Effector memory CD8-positive, alpha-beta T cell (primary cell): ENCODE results near the gene CP.
"Not testable (repeated sequence)": the region's sequence is repeated elsewhere in the genome, so short reads cannot be mapped to it uniquely, and the experiment has no call there.

Experiments used
- ATAC-seq: fragments of 150-1000 bp; cut with Tn5 transposase; replicated peaks from 2 replicates; pipeline ENCODE4 v1.10.0; 2021; ENCODE audit warnings: mild to moderate bottlenecking, moderate library complexity
- DNase-seq, 3 experiments: peaks; one replicate each; pipeline ENCODE4 v3.0.0; 2021
- H3K27ac Mint-ChIP-seq, 2 donors: one replicate each; pipeline ENCODE4 v1.8.0; 2022; ENCODE audit warnings: mild to moderate bottlenecking in 2 of 2, mixed read lengths in 2 of 2, moderate library complexity in 2 of 2
- H3K27me3 Mint-ChIP-seq, 2 donors: one replicate each; pipeline ENCODE4 v1.8.0; 2022; ENCODE audit warnings: mixed read lengths in 2 of 2
- H3K36me3 Mint-ChIP-seq: one replicate; pipeline ENCODE4 v1.8.0; 2022; ENCODE audit warnings: mild to moderate bottlenecking, moderate library complexity, mixed read lengths; ENCODE audit not compliant: insufficient read depth
- H3K4me1 Mint-ChIP-seq, 2 donors: one replicate each; pipeline ENCODE4 v1.8.0; 2022; ENCODE audit warnings: low read depth in 2 of 2, mixed read lengths in 2 of 2
- H3K4me3 Mint-ChIP-seq, 2 donors: one replicate each; pipeline ENCODE4 v1.8.0; 2022; ENCODE audit warnings: mild to moderate bottlenecking in 2 of 2, mixed read lengths in 2 of 2, moderate library complexity in 2 of 2
- H3K9me3 Mint-ChIP-seq, 2 donors: one replicate each; pipeline ENCODE4 v1.8.0; 2022; ENCODE audit warnings: mixed read lengths in 2 of 2

CP gene

DNA sequence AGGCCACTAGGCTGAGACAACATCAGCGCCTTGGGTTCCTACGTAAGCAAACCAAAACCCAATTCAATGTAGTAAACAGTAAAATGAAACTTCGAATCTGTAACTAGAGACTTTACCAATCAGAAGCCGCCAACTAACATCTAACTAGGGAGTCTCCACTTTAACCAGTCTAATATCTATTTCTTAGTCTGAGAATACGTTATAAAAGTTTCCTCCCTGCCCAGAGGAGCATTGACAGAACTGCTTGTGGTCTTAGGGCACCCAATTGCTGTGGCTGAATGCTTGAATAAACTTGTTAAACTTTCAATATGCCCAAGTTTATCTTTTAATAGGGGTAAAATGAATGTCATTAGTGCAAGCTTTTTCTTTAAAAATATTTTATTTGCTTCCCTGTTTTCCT, 4.3 kb downstream of the CP start:
- no peak overlapping the region for H3K4me3 Mint-ChIP-seq
- no peaks in the 10 kb centered on the region for H3K4me1 Mint-ChIP-seq
- no peak overlapping the region for H3K27ac Mint-ChIP-seq
- no peaks in the 10 kb centered on the region for H3K36me3 Mint-ChIP-seq
- no peak for DNase-seq
- H3K9me3 Mint-ChIP-seq, result no peaks in the 10 kb centered on the region
- no peak for ATAC-seq
- H3K27me3 Mint-ChIP-seq, result peaks cover 0 to 8% of the 10 kb centered on the region in 2 donors

DNA sequence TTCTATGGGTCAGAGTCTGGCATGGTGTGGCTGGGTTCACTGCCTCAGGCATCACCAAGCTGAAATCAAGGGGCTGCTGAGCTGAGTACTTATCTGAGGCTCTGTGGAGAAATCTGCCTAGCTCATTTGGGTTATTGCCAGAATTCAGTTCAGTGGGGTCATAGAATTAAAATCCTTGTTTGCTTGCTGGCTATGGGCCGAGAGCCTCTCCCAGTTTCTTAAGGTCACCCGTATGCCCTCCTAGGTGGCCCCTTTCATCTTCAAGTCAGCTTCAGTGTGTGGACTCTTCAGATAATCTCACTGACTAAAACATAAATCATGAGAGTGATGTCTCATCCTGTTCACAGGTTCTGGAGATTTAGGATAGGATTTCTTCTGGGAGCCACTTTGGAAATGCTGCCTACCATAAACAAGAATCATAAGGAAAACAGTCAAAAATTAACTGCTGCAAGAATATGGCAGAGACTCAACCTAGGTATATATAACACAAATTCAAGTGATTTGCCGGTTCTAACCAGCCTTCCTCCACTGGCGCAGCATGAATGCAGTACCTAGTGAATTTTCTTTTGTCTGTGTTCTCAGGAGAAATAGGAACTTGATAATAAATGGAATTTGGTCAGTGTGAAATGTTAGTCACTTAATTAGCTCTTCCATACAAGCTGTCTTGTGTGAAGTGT, 5.3 kb downstream of the CP start:
- H3K9me3 Mint-ChIP-seq, result no peaks in the 10 kb centered on the region
- H3K27me3 Mint-ChIP-seq, result peaks cover 0 to 8% of the 10 kb centered on the region in 2 donors
- no peak overlapping the region for H3K4me3 Mint-ChIP-seq
- H3K27ac Mint-ChIP-seq, result no peak overlapping the region
- DNase-seq, result no peak
- ATAC-seq, result no peak
- H3K36me3 Mint-ChIP-seq, result no peaks in the 10 kb centered on the region
- no peaks in the 10 kb centered on the region for H3K4me1 Mint-ChIP-seq

DNA sequence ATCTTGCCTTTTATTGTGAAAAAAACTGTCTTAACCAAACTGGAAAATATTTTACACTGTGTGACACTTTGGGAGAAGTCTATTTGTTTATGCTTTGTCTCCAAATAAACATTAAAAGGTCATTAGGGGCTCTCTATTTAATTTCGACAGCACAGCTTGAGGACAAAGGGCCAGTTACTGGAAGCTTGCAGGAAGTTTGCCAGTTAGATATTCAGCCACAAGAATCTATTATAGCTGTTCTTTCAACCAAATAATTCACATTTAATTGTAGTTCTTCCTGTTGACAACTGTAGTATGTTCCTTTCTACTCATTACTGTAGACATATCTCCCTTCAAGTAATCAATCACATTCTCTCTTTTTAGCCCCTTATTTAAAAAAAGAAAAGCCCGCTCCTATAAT, 6.1 kb downstream of the CP start:
- no peak for ATAC-seq
- no peak for DNase-seq
- Mint-ChIP-seq H3K36me3 (no peaks in the 10 kb centered on the region), H3K27ac (no peak overlapping the region), H3K27me3 (peaks cover 0 to 13% of the 10 kb centered on the region in 2 donors), H3K4me3 (no peak overlapping the region), H3K9me3 (no peaks in the 10 kb centered on the region), H3K4me1 (no peaks in the 10 kb centered on the region)

DNA sequence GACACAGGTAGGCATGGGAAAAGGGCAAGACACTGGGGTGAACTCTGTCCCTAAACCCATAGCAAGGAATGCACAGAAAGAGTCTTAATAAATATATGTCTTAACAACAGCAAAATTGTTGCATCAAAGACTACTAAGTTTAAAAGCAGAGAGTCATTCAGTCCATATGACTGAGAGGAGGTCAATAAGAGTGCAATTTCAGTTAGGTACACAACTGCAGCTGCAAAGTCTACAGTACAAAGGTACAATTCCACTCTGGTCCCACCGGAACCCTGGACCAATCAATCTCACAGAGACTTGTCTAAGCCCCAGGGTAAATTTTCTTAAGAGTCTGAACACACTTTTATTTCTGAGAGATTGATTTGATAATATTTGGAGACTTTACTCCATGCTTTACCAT, 6.9 kb downstream of the CP start:
- ATAC-seq (no peak), DNase-seq (no peak)
- Mint-ChIP-seq H3K36me3 (no peaks in the 10 kb centered on the region), H3K9me3 (no peaks in the 10 kb centered on the region), H3K4me1 (no peaks in the 10 kb centered on the region), H3K27ac (no peak overlapping the region), H3K27me3 (peaks cover 0 to 22% of the 10 kb centered on the region in 2 donors), H3K4me3 (no peak overlapping the region)

DNA sequence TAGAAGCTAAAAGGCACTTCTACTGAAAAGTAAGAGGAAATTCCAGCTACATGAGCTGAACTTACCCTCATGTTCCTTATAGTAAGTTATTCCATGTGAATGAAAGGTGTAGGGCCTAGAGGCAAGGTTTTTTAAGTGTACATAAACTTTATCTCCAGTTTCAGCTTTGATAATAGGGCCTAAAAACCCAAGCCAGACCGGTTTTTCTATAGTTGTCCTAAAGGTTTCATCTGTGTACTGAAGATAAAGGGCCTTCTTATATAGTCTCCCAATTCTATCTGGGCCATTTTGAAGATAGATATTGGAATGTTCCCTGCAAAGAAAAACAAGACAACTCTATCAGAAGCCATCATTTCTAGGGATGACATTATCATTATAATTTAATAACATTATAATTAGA, 9.2 kb downstream of the CP start:
- ATAC-seq, result no peak
- Mint-ChIP-seq H3K27me3 (peaks cover 0 to 29% of the 10 kb centered on the region in 2 donors), H3K4me1 (no peaks in the 10 kb centered on the region), H3K4me3 (no peak overlapping the region), H3K9me3 (no peaks in the 10 kb centered on the region), H3K27ac (no peak overlapping the region), H3K36me3 (no peaks in the 10 kb centered on the region)
- no peak for DNase-seq

DNA sequence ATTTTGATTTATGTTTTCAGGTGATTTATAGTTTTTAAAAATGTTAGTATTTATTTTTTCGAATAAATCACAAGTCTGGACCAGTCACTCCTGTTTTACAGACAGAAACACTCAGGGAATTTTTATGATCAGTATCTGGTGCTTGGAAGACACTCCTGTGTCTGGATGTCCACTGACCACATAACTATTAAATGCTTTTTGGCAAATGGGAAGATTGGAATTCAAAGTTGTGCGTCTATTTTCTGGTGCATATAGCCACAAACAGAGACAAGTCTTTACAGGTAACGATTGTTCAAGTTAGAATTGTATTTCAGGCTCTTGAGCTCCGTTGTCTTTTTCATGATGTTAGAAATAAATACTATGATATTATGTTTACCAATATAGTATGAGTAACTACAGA, 12.2 kb downstream of the CP start:
- Mint-ChIP-seq H3K27ac (no peak overlapping the region), H3K4me3 (no peak overlapping the region), H3K36me3 (no peaks in the 10 kb centered on the region), H3K9me3 (no peaks in the 10 kb centered on the region), H3K4me1 (no peaks in the 10 kb centered on the region), H3K27me3 (peaks cover 8 to 40% of the 10 kb centered on the region in 2 donors)
- ATAC-seq, result no peak
- DNase-seq, result no peak

DNA sequence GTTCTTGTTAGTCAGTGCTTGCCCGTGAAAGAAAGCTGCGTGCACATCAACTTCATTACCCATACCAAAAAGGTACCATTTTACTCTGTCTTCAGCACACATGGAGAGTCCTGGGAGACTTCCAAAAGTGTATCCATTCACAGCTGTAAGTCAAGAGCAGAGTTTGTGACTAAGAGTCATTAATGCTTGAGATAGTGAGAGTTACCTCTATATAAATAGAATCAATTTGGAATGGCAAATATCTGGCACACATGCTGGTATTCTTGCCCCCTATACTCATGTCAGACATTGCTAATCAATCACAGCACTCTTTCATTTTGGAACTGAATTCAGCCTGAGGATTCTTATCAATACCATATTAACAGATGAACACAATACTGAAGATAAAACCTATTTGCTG, 14.2 kb downstream of the CP start:
- no peak overlapping the region for H3K27ac Mint-ChIP-seq
- H3K27me3 Mint-ChIP-seq, result peaks cover 13 to 42% of the 10 kb centered on the region in 2 donors
- H3K4me1 Mint-ChIP-seq, result peaks cover 0 to 6% of the 10 kb centered on the region in 2 donors
- ATAC-seq (no peak), DNase-seq (no peak)
- no peak overlapping the region for H3K4me3 Mint-ChIP-seq
- H3K9me3 Mint-ChIP-seq, result no peaks in the 10 kb centered on the region
- H3K36me3 Mint-ChIP-seq, result no peaks in the 10 kb centered on the region

DNA sequence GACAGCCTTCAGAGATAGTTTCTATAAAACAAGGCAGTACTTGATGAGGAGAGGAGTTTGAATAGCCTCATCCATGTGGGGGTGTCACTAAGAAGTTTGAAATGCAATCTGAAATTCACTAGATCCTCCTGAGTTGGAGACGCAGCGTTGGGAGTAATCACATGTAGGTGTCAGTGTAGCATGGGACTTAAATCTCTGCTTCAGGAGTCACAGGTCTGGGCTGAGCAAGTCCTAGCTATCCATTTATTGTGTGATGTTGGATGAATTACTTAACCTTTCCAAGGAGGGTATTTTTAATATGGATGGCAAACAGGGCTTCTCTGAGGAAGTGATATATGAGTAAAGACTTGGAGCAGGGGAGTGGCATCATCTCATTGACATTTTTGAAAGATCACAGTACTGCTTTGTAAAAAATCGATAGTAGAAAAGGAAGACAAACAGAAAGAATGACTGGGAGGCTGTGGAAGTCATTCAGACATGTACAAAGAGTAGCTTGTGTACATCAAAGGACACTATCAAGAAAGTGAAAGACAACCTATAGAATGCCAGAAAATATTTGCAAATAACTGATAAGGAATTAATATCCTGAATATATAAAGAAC, 17.1 kb downstream of the CP start:
- Mint-ChIP-seq H3K4me3 (no peak overlapping the region), H3K27me3 (peaks cover 13 to 26% of the 10 kb centered on the region in 2 donors), H3K27ac (no peak overlapping the region), H3K4me1 (peaks cover 0 to 6% of the 10 kb centered on the region in 2 donors), H3K9me3 (no peaks in the 10 kb centered on the region), H3K36me3 (no peaks in the 10 kb centered on the region)
- no peak for DNase-seq
- no peak for ATAC-seq

DNA sequence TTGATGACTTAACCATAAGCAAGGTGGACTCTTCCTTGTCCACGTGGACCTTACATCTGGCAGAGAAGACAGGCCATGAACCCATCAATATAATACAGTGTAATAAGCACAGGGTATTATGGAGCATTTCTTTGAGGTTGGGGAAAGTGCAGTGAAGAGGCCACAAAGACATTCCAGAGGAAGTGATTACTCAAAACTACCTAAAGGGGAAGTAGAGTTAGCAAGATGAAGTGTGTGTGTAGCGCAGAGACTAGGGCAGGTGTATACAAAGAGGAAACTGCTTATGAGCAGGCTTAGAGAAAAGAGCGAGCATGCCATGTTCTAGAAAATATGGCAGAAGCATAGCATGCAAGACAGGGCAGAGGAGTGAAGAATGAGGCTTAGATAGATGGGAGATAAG, 17.9 kb downstream of the CP start:
- Mint-ChIP-seq H3K36me3 (no peaks in the 10 kb centered on the region), H3K9me3 (no peaks in the 10 kb centered on the region), H3K4me3 (no peak overlapping the region), H3K27ac (no peak overlapping the region), H3K27me3 (peaks cover 13 to 20% of the 10 kb centered on the region in 2 donors), H3K4me1 (peaks cover 0 to 6% of the 10 kb centered on the region in 2 donors)
- DNase-seq (no peak), ATAC-seq (peak; percentile 45)

DNA sequence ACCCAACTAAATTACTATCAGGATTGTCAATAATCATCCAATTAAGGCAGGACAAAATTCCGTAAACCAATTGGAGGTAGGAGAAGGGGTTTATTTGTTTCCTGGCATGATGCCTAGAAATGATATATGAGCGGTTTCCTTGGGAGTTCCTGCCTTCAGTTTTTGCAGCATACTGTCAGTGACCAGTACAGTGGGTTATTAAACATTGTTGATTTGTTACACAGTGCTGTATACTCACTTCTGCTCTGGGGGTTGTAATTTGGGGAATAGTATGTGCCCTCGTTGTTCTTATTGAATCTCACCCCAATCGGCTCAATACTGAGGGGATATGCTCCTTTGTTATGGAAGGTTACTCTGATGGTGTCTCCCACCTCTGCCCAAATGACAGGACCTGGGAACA, 22.2 kb downstream of the CP start:
- Mint-ChIP-seq H3K27me3 (peaks cover 22 to 29% of the 10 kb centered on the region in 2 donors), H3K9me3 (no peaks in the 10 kb centered on the region), H3K4me1 (peaks cover 0 to 6% of the 10 kb centered on the region in 2 donors), H3K4me3 (no peak overlapping the region), H3K36me3 (no peaks in the 10 kb centered on the region), H3K27ac (no peak overlapping the region)
- DNase-seq, result no peak
- no peak for ATAC-seq

DNA sequence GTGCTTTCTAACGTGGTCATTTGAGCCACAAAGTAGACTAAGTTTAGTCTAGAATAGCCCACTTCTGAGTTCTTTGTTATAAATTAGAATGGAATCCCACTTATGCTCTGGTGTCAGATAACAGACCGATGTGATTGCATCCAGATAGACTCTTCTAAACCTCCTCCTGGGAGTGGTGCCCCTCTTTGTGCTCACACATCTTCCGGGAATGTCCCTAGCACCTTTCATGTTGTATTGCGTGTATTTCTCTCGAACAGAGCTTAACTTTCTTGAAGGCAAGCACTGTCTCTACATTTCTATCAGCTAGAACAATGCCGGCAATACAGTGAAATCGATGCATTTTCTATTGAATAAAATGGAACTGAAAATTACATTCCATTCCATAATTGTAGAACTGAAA, 23.0 kb downstream of the CP start:
- Mint-ChIP-seq H3K27me3 (peaks cover 17 to 21% of the 10 kb centered on the region in 2 donors), H3K4me3 (no peak overlapping the region), H3K4me1 (peaks cover 0 to under 1% of the 10 kb centered on the region in 2 donors), H3K27ac (no peak overlapping the region), H3K36me3 (no peaks in the 10 kb centered on the region), H3K9me3 (no peaks in the 10 kb centered on the region)
- no peak for DNase-seq
- no peak for ATAC-seq

DNA sequence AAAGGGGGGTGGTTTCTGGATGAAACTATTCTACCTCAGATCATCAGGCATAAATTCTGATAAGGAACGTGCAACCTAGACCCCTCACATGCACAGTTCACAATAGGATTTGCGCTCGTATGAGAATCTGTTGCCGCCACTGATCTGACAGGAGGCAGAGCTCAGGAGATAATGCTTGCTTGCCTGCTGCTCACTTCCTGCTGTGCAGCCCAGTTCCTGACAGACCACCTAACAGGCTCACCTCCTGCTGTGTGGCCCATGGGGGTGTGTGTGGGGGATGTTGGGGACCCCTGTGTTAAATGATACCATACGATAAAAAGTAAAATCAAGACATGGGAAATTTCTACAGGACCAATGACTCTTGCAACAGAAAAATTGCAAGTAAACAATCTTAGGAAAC, 24.0 kb downstream of the CP start:
- ATAC-seq (no peak), DNase-seq (no peak)
- Mint-ChIP-seq H3K4me1 (no peaks in the 10 kb centered on the region), H3K27ac (no peak overlapping the region), H3K27me3 (peaks cover 17 to 20% of the 10 kb centered on the region in 2 donors), H3K9me3 (no peaks in the 10 kb centered on the region), H3K4me3 (no peak overlapping the region), H3K36me3 (no peaks in the 10 kb centered on the region)

DNA sequence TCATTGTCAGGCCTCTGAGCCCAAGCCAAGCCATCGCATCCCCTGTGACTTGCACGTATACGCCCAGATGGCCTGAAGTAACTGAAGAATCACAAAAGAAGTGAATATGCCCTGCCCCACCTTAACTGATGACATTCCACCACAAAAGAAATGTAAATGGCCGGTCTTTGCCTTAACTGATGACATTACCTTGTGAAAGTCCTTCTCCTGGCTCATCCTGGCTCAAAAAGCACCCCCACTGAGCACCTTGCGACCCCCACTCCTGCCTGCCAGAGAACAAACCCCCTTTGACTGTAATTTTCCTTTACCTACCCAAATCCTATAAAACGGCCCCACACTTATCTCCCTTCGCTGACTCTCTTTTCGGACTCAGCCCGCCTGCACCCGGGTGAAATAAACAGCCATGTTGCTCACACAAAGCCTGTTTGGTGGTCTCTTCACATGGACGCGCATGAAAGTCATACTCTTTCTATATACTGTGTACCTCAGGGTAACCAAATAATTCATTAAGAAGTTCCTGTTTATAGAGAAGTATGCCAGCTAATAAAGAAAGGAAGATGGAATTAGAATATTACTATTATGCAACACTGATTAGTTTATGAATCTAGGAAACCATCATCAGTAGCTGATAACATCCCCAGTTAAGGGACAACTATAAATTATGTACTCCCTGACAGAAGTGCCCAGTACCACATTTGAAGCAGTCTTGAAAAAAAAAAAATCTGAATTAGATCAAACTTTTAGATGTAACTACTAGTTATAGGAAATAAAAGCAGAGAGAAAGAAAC, 24.6 kb downstream of the CP start:
- H3K27ac Mint-ChIP-seq, H3K9me3 Mint-ChIP-seq, ATAC-seq, H3K36me3 Mint-ChIP-seq, H3K4me1 Mint-ChIP-seq, DNase-seq, H3K4me3 Mint-ChIP-seq: not testable (repeated sequence)
- peaks cover 17 to 20% of the 10 kb centered on the region in 2 donors for H3K27me3 Mint-ChIP-seq

DNA sequence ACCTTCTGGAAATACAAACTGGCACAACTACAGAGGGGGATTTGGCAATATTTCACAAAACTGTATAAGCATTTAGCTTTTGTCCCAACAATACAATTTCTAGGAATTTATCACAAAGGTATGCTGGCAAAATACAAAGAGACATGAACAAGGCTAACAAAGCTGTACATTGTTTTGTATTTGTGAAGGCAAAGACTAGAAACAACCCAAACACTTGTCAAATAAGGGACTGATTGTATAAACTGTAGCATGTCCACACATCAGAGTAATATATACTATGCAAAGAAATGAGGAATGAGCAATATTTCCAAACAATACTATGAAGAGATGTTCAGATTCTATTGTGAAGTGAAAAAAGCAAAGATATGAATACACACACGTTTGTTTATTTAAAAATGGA, 26.4 kb downstream of the CP start:
- H3K27me3 Mint-ChIP-seq, result peaks cover 17 to 20% of the 10 kb centered on the region in 2 donors
- no peak overlapping the region for H3K27ac Mint-ChIP-seq
- no peaks in the 10 kb centered on the region for H3K36me3 Mint-ChIP-seq

More for the DNA sequence above, 26.4 kb downstream of the CP start:
- Mint-ChIP-seq H3K4me3 (no peak overlapping the region), H3K9me3 (no peaks in the 10 kb centered on the region), H3K4me1 (no peaks in the 10 kb centered on the region)
- ATAC-seq, result no peak
- no peak for DNase-seq
